K562 (cell line): ENCODE data around the gene SLC7A1. TPM values are rescaled to one million over a fixed set of nuclear protein-coding genes. Genes with fewer than 3 reads are reported as not detected.

Experiments
- ATAC-seq: fragments of 200-7000 bp; cut with Tn5 transposase; 3 replicates; pipeline ENCODE4 v1.9.1; 2020; ENCODE audit warnings: moderate library complexity
- BruUV-seq: library from RNA; stranded (reverse); fragments of 400-500 nt; replicated peaks from 2 replicates; lab custom pipeline; 2021; lab: Mats Ljungman, UMichigan
- CTCF ChIA-PET: fragments of 300-600 bp; formaldehyde crosslinking; extraction: SDS; loops from one replicate; lab custom pipeline; 2021; ENCODE audit warnings: low intra/inter-chr PET ratio; lab: Yijun Ruan, JAX
- POLR2A ChIA-PET: fragments of 300-600, 350-650 bp; sonication (Branson Sonifier 250); formaldehyde crosslinking; extraction: SDS; loops from one replicate; lab custom pipeline; 2021; ENCODE audit warnings: antibody characterized with exemption, inconsistent platforms; lab: Yijun Ruan, JAX
- DNase-seq, 4 experiments: peaks; one replicate each; pipeline versions ENCODE4 v3.0.0 to v3.0.0-alpha.2; 2011 to 2018; ENCODE audit warnings: low spot score in 3 of 4, mixed read lengths in 3 of 4; ENCODE audit errors: extremely low read depth in 1 of 4
- FAIRE-seq: peaks from 2 replicates; lab custom pipeline; 2011; peaks lifted over from hg19 to GRCh38; lab: Jason Lieb, UNC
- H2AFZ ChIP-seq: 2 replicates; pipeline ENCODE4 v1.6.0; 2011; ENCODE audit warnings: low read depth, low read length, control low read depth, inconsistent platforms
- H3K27ac ChIP-seq: fragments of 200-600 bp; 3 replicates; pipeline ENCODE4 v1.8.0; 2011; ENCODE audit warnings: low read depth, mild to moderate bottlenecking, control low read depth, inconsistent platforms, low read length, moderate library complexity, mixed read lengths; ENCODE audit errors: extremely low read depth
- H3K27me3 ChIP-seq, 2 experiments: fragments of 300-600 bp in 1 of 2; 2 replicates in 1 of 2; 3 replicates in 1 of 2; pipeline versions ENCODE4 v1.6.0 to v1.8.0; 2011; ENCODE audit warnings: inconsistent platforms in 2 of 2, low read length in 2 of 2, mild to moderate bottlenecking in 1 of 2, mixed read lengths in 1 of 2, moderate library complexity in 1 of 2; ENCODE audit not compliant: control insufficient read depth in 2 of 2, insufficient read depth in 2 of 2
- H3K36me3 ChIP-seq: fragments of 300-600 bp; 3 replicates; pipeline ENCODE4 v1.8.0; 2011; ENCODE audit warnings: mild to moderate bottlenecking, low read length, inconsistent platforms; ENCODE audit not compliant: control insufficient read depth, insufficient read depth
- H3K4me1 ChIP-seq, 2 experiments: fragments of 200-600 bp in 1 of 2; replicated peaks in 1 of 2; 2 replicates in 1 of 2; 3 replicates in 1 of 2; pipeline versions ENCODE4 v1.5.1 to v1.8.0; 2011; ENCODE audit warnings: inconsistent platforms in 2 of 2, low read length in 2 of 2, mild to moderate bottlenecking in 1 of 2, mixed read lengths in 1 of 2, moderate library complexity in 1 of 2; ENCODE audit not compliant: control insufficient read depth in 2 of 2, insufficient read depth in 2 of 2
- H3K4me2 ChIP-seq: 2 replicates; pipeline ENCODE4 v1.6.1; 2011; ENCODE audit warnings: low read length, control low read depth, inconsistent platforms, mixed read lengths; ENCODE audit not compliant: insufficient read depth
- H3K4me3 ChIP-seq: fragments of 200-600 bp; sonication (generic), shearing (Covaris generic); 2 replicates; pipeline ENCODE4 v1.5.1; 2016; ENCODE audit warnings: control low read depth, inconsistent platforms
- H3K79me2 ChIP-seq: fragments of 200-600 bp; 3 replicates; pipeline ENCODE4 v1.8.0; 2011; ENCODE audit warnings: low read length, inconsistent platforms; ENCODE audit not compliant: control insufficient read depth, insufficient read depth
- H3K9ac ChIP-seq, 2 experiments: 2 replicates each; pipeline versions ENCODE4 v1.6.0 to v1.6.1; 2011; ENCODE audit warnings: low read depth in 2 of 2, low read length in 2 of 2, control low read depth in 1 of 2, inconsistent platforms in 1 of 2, mild to moderate bottlenecking in 1 of 2, mixed read lengths in 1 of 2; ENCODE audit not compliant: insufficient read depth in 1 of 2
- H3K9me1 ChIP-seq: one replicate; pipeline ENCODE4 v1.6.0; 2011; ENCODE audit warnings: inconsistent platforms, mild to moderate bottlenecking, low read length, moderate library complexity; ENCODE audit not compliant: control insufficient read depth, insufficient read depth
- H3K9me3 ChIP-seq: replicated peaks from 2 replicates; pipeline ENCODE4 v1.5.1; 2011; ENCODE audit warnings: low read depth, low read length, inconsistent platforms; ENCODE audit not compliant: control insufficient read depth, insufficient read depth
- H4K20me1 ChIP-seq: replicated peaks from 2 replicates; pipeline ENCODE4 v1.6.1; 2011; ENCODE audit warnings: low read length, inconsistent platforms, mixed read lengths; ENCODE audit not compliant: control insufficient read depth, insufficient read depth
- ARHGAP35 ChIP-seq: fragments of 450-650 bp; IDR thresholded peaks from 2 replicates; pipeline ENCODE4 v1.6.1; 2018; ENCODE audit not compliant: partially characterized antibody
- CBFA2T3 ChIP-seq: fragments of 450-650 bp; IDR thresholded peaks from 2 replicates; pipeline ENCODE4 v1.6.1; 2017
- CLOCK ChIP-seq: fragments of 250-450 bp; sonication (Bioruptor Pico); IDR thresholded peaks from 2 replicates; pipeline ENCODE4 v1.4.0; 2020; ENCODE audit warnings: mild to moderate bottlenecking, moderate library complexity, borderline replicate concordance
- GTF2F1 ChIP-seq: IDR thresholded peaks from 2 replicates; pipeline ENCODE4 v1.6.1; 2011; ENCODE audit warnings: low read depth, low read length, improper control_type of control experiment
- HSF4 ChIP-seq: fragments of 250-450 bp; sonication (Bioruptor Pico); IDR thresholded peaks from 2 replicates; pipeline ENCODE4 v2.1.2; 2022; ENCODE audit warnings: mild to moderate bottlenecking, moderate library complexity, borderline replicate concordance
- NELFE ChIP-seq: IDR thresholded peaks from 2 replicates; pipeline ENCODE4 v1.6.1; 2011; ENCODE audit warnings: mild to moderate bottlenecking; ENCODE audit not compliant: insufficient read depth, insufficient read length
- RBM14 ChIP-seq: fragments of 200-400 bp; formaldehyde crosslinking; IDR thresholded peaks from 2 replicates; pipeline ENCODE4 v1.6.1; 2018; ENCODE audit warnings: low read depth, mild to moderate bottlenecking, low read length, moderate library complexity, borderline replicate concordance; ENCODE audit not compliant: insufficient read depth
- SP2 ChIP-seq: IDR thresholded peaks from 2 replicates; pipeline ENCODE4 v1.6.1; 2011; ENCODE audit warnings: mild to moderate bottlenecking, low read depth, low read length, moderate library complexity; ENCODE audit not compliant: poor library complexity, severe bottlenecking; ENCODE audit errors: extremely low read depth
- SREBF2 ChIP-seq: sonication (generic); formaldehyde crosslinking; IDR thresholded peaks from 2 replicates; pipeline ENCODE4 v1.4.0; 2020; ENCODE audit warnings: mild to moderate bottlenecking, missing genetic modification reagents
- TAF9B ChIP-seq: fragments of 450-650 bp; IDR thresholded peaks from 2 replicates; pipeline ENCODE4 v1.6.1; 2018; ENCODE audit warnings: mild to moderate bottlenecking; ENCODE audit not compliant: partially characterized antibody
- ZFP1 ChIP-seq: fragments of 450-650 bp; formaldehyde crosslinking; IDR thresholded peaks from 2 replicates; pipeline ENCODE4 v1.4.0; 2020; ENCODE audit warnings: mild to moderate bottlenecking, mixed read lengths
- ZNF41 ChIP-seq: fragments of 250-450 bp; sonication (Bioruptor Pico); conservative IDR thresholded peaks from 2 replicates; pipeline ENCODE4 v1.4.0; 2020; ENCODE audit warnings: mild to moderate bottlenecking
- ZNF583 ChIP-seq: fragments of 250-450 bp; sonication (Bioruptor Pico); IDR thresholded peaks from 2 replicates; pipeline ENCODE4 v1.4.0; 2020
- WGBS: fragments of 100-300 bp; shearing (Covaris generic); methylation state at CpG from one replicate; pipeline ENCODE4 v1.1.6; 2016; ENCODE audit warnings: low coverage, mixed read lengths; ENCODE audit not compliant: insufficient coverage; ENCODE audit errors: missing lambda C conversion rate; 5-methylcytosine and 5-hydroxymethylcytosine counted together
- in situ Hi-C: fragments of 300-500 bp; cut with MboI; formaldehyde crosslinking; loops from 4 replicates; pipeline ENCODE4 v1.15.0; 2018; ENCODE audit warnings: inconsistent platforms, mixed read lengths
- intact Hi-C: fragments of 100-400 bp; cut with micrococcal nuclease; formaldehyde crosslinking; loops from 2 replicates; pipeline ENCODE4 v1.14.2; 2022
- polyA plus RNA-seq, 8 experiments: library from polyadenylated mRNA; depleted of rRNA in 4 of 8; stranded (reverse) in 5 of 8; unstranded in 3 of 8; fragments of >200 nt; fragmentation: Nextera tagmentation in 2 of 8; fragmentation: Illumina TruSeq in 1 of 8; extraction: Ambion mirVana in 2 of 8; extraction: Trizol in 1 of 8; gene quantifications; 2 replicates each; pipeline versions ENCODE4 v1.2.1 to v1.2.3, GENCODE V29; 2011 to 2014; ENCODE audit warnings: inconsistent platforms in 1 of 8, missing spikeins in 1 of 8
- total RNA-seq, 7 experiments: library from RNA; depleted of rRNA in 6 of 7; stranded (reverse); fragments of >200 nt in 6 of 7; fragmentation: Illumina TruSeq in 2 of 7; extraction: Trizol in 2 of 7; gene quantifications; 2 replicates each; pipeline versions ENCODE4 v1.2.1 to v1.2.3, GENCODE V29; 2011 to 2021; ENCODE audit warnings: low replicate concordance in 1 of 7
- TF ChIP-seq, protein P1 (sequence below): fragments of 450-650 bp; formaldehyde crosslinking; IDR thresholded peaks from 2 replicates; pipeline ENCODE4 v1.4.0; 2020; ENCODE audit warnings: mild to moderate bottlenecking, moderate library complexity
- TF ChIP-seq, protein P2 (sequence below): sonication (generic); formaldehyde crosslinking; IDR thresholded peaks from 2 replicates; pipeline ENCODE4 v1.5.0; 2020; ENCODE audit warnings: missing genetic modification reagents
- TF ChIP-seq, protein P3 (sequence below): fragments of 450-650 bp; formaldehyde crosslinking; IDR thresholded peaks from 2 replicates; pipeline ENCODE4 v1.4.0; 2020; ENCODE audit warnings: mild to moderate bottlenecking, moderate library complexity

The SLC7A1 gene
- total and polyA plus RNA-seq, 9 of the 15 experiments (the other 6 are each of a cell fraction or from before 2014, with no cell fraction given) = 3.3 to 69.7 (median 10.8) TPM

DNA sequence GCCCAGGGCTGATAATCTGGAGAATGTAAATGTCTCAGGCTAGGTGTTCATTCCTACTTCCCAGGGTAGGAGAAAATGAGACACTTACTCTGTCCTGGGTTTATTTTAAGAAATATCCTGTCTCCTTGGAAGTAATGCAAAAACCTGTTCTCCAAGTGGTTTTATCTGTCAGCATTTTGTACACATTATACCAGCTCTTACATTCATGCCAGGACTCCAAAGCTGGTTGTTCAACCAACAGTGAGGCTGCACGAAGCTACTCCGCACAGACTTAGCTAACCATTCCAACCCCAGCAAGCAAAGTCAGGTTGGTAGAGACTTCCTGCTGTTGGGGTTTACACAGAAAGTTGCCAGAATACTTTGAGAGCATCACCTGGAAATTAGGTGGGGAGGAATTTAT lies 55.6 kb downstream of the SLC7A1 start:
- in situ Hi-C loops (no loop called here), intact Hi-C loops (no loop called here)
- no peak for TF ChIP-seq HSF4
- TF ChIP-seq, protein P1, sequence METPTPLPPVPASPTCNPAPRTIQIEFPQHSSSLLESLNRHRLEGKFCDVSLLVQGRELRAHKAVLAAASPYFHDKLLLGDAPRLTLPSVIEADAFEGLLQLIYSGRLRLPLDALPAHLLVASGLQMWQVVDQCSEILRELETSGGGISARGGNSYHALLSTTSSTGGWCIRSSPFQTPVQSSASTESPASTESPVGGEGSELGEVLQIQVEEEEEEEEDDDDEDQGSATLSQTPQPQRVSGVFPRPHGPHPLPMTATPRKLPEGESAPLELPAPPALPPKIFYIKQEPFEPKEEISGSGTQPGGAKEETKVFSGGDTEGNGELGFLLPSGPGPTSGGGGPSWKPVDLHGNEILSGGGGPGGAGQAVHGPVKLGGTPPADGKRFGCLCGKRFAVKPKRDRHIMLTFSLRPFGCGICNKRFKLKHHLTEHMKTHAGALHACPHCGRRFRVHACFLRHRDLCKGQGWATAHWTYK = no peak
- no peak for TF ChIP-seq CBFA2T3
- no peak for TF ChIP-seq SP2
- TF ChIP-seq ZNF41 = no peak
- TF ChIP-seq NELFE = no peak
- no peak for TF ChIP-seq ZFP1 (CRISPR knock-in tag)
- TF ChIP-seq, protein P2, sequence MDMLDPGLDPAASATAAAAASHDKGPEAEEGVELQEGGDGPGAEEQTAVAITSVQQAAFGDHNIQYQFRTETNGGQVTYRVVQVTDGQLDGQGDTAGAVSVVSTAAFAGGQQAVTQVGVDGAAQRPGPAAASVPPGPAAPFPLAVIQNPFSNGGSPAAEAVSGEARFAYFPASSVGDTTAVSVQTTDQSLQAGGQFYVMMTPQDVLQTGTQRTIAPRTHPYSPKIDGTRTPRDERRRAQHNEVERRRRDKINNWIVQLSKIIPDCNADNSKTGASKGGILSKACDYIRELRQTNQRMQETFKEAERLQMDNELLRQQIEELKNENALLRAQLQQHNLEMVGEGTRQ (CRISPR knock-in tag) = no peak
- no peak for TF ChIP-seq GTF2F1
- no peak for TF ChIP-seq CLOCK
- TF ChIP-seq ZNF583 (CRISPR knock-in tag) = no peak
- TF ChIP-seq SREBF2 (CRISPR knock-in tag) = no peak
- TF ChIP-seq, protein P3, sequence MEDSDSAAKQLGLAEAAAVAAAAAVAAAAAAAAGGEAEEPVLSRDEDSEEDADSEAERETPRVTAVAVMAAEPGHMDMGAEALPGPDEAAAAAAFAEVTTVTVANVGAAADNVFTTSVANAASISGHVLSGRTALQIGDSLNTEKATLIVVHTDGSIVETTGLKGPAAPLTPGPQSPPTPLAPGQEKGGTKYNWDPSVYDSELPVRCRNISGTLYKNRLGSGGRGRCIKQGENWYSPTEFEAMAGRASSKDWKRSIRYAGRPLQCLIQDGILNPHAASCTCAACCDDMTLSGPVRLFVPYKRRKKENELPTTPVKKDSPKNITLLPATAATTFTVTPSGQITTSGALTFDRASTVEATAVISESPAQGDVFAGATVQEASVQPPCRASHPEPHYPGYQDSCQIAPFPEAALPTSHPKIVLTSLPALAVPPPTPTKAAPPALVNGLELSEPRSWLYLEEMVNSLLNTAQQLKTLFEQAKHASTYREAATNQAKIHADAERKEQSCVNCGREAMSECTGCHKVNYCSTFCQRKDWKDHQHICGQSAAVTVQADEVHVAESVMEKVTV (CRISPR knock-in tag) = no peak
- no peak for TF ChIP-seq ARHGAP35
- TF ChIP-seq TAF9B = no peak
- TF ChIP-seq RBM14 = no peak
- Histone ChIP-seq H4K20me1 (peaks cover 13% of the 10 kb centered on the region; the same call in 1 of the 2 replicates), H3K79me2 (peaks cover 29% of the 10 kb centered on the region; the same call in 2 of the 3 replicates), H3K27me3 (no peaks in the 10 kb centered on the region), H3K9me3 (no peaks in the 10 kb centered on the region), H3K27ac (no peak overlapping the region), H3K4me3 (no peak overlapping the region), H3K9ac (no peak overlapping the region), H3K36me3 (peaks cover 31% of the 10 kb centered on the region; the same call in 2 of the 3 replicates), H2AFZ (no peak overlapping the region), H3K9me1 (no peaks in the 10 kb centered on the region), H3K4me2 (no peak overlapping the region), H3K4me1 (no peaks in the 10 kb centered on the region)
- no peak for DNase-seq
- CTCF ChIA-PET = no interaction called here
- POLR2A ChIA-PET = no interaction called here
- no TSS peak for BruUV-seq
- WGBS = 93% methylated on average over 2 of the region's 2 CpGs
- no peak for FAIRE-seq
- no peak for ATAC-seq
